Calu3 (cell line): ENCODE results near the gene PPM1H. TPM values are rescaled to one million over a fixed set of nuclear protein-coding genes. Genes with fewer than 3 reads are reported as not detected.

Experiments
- BruUV-seq: library from RNA; stranded (reverse); fragments of 400-500 nt; replicated peaks from 2 replicates; lab custom pipeline; 2021; lab: Mats Ljungman, UMichigan
- CTCF ChIA-PET: fragments of 300-600 bp; sonication (Branson Sonifier 250); formaldehyde crosslinking; loops from one replicate; lab custom pipeline; 2022; ENCODE audit warnings: antibody characterized with exemption; lab: Charles Lee
- DNase-seq: peaks from one replicate; pipeline ENCODE4 v3.0.0; 2022
- H3K27ac Mint-ChIP-seq: one replicate; pipeline ENCODE4 v1.8.0; 2022; ENCODE audit warnings: mixed read lengths; ENCODE audit not compliant: unreplicated experiment
- H3K27me3 Mint-ChIP-seq: one replicate; pipeline ENCODE4 v1.8.0; 2022; ENCODE audit warnings: mixed read lengths; ENCODE audit not compliant: unreplicated experiment
- H3K36me3 Mint-ChIP-seq: one replicate; pipeline ENCODE4 v1.8.0; 2022; ENCODE audit warnings: mild to moderate bottlenecking, moderate library complexity, mixed read lengths; ENCODE audit not compliant: insufficient read depth, unreplicated experiment
- H3K4me1 Mint-ChIP-seq: one replicate; pipeline ENCODE4 v1.8.0; 2022; ENCODE audit warnings: mild to moderate bottlenecking, low read depth, mixed read lengths; ENCODE audit not compliant: unreplicated experiment
- H3K4me3 Mint-ChIP-seq: one replicate; pipeline ENCODE4 v1.8.0; 2022; ENCODE audit warnings: mild to moderate bottlenecking, low read depth, moderate library complexity, mixed read lengths; ENCODE audit not compliant: unreplicated experiment
- H3K9me3 Mint-ChIP-seq: one replicate; pipeline ENCODE4 v1.8.0; 2022; ENCODE audit warnings: low read depth, mixed read lengths; ENCODE audit not compliant: unreplicated experiment
- CTCF ChIP-seq: fragments of 200-600 bp; IDR thresholded peaks from one replicate; pipeline ENCODE4 v1.8.0; 2022; ENCODE audit warnings: antibody characterized with exemption; ENCODE audit not compliant: unreplicated experiment
- intact Hi-C: fragments of 100-400 bp; cut with micrococcal nuclease; formaldehyde crosslinking; loops from one replicate; pipeline ENCODE4 v1.10.0; 2022; ENCODE audit not compliant: unreplicated experiment
- total RNA-seq: library from RNA; stranded (reverse); gene quantifications from 2 replicates; pipeline ENCODE4 v1.2.3, GENCODE V29; 2022

Gene PPM1H
- total RNA-seq, 1 experiment from 2014 or later: 36.7 TPM

- intact Hi-C loops: no loop called here
- Mint-ChIP-seq H3K36me3 (peaks cover 10% of the 10 kb centered on the region), H3K4me3 (no peak overlapping the region), H3K27ac (no peak overlapping the region), H3K4me1 (peaks cover 39% of the 10 kb centered on the region), H3K27me3 (no peaks in the 10 kb centered on the region), H3K9me3 (no peaks in the 10 kb centered on the region)
- no TSS peak for BruUV-seq
- CTCF ChIA-PET: interaction anchor here (1.1 kb wide), 1 partner anchor 64 kb away, joined by 3 read pairs; no protein-coding TSS in a partner anchor
- no peak for TF ChIP-seq CTCF
- no peak for DNase-seq
Observed at GRCh38 chr12:62738105-62738504, 196.8 kb downstream of the PPM1H start.

DNA sequence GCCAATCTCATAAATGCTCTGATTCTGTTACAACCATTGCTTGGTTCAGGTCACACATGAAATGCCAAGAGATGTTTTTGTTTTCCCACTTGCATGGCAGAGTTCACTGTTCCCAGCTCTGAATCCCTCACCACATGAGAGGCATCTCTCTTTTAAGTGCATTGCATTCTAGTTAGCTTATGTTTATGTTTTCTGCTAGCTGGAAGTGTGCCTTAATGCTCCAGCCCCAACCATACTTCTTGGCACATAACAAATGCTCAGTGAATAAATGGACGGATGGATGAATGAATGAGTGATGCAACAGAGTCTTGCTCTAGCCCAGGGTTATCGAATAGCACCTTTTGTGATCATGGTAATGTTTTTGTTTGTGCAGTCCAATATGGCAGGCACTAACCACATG lies 197.3 kb downstream of the PPM1H start:
- Mint-ChIP-seq H3K4me1 (peaks cover 39% of the 10 kb centered on the region), H3K27me3 (no peaks in the 10 kb centered on the region), H3K36me3 (peaks cover 15% of the 10 kb centered on the region), H3K4me3 (no peak overlapping the region), H3K9me3 (no peaks in the 10 kb centered on the region), H3K27ac (no peak overlapping the region)
- no peak for DNase-seq
- CTCF ChIA-PET: interaction anchor here (1.1 kb wide), 1 partner anchor 64 kb away, joined by 3 read pairs; no protein-coding TSS in a partner anchor
- no peak for TF ChIP-seq CTCF
- intact Hi-C loops: no loop called here
- BruUV-seq: no TSS peak

- no peak for TF ChIP-seq CTCF
- BruUV-seq: no TSS peak
- no peak overlapping the region for H3K4me3 Mint-ChIP-seq
- peaks cover 42% of the 10 kb centered on the region for H3K4me1 Mint-ChIP-seq
- CTCF ChIA-PET: interaction anchor here (0.7 kb wide), 1 partner anchor 34 kb away, joined by 3 read pairs; no protein-coding TSS in a partner anchor
- peaks cover 16% of the 10 kb centered on the region for H3K36me3 Mint-ChIP-seq
- no peaks in the 10 kb centered on the region for H3K27me3 Mint-ChIP-seq
- DNase-seq: no peak
- H3K27ac Mint-ChIP-seq: no peak overlapping the region
- no peaks in the 10 kb centered on the region for H3K9me3 Mint-ChIP-seq
- intact Hi-C loops: no loop called here
Observed at GRCh38 chr12:62737188-62737587, 197.8 kb downstream of the PPM1H start.

GRCh38 chr12:62736596-62736995 lies 198.4 kb downstream of the PPM1H start:
- peaks cover 47% of the 10 kb centered on the region for H3K4me1 Mint-ChIP-seq
- intact Hi-C loops: no loop called here
- H3K27ac Mint-ChIP-seq: no peak overlapping the region
- CTCF ChIA-PET: interaction anchor here (0.7 kb wide), 2 partner anchors 34 to 157 kb away, joined by 3 read pairs; no protein-coding TSS in a partner anchor
- peaks cover 21% of the 10 kb centered on the region for H3K36me3 Mint-ChIP-seq
- no peak for DNase-seq
- H3K4me3 Mint-ChIP-seq: no peak overlapping the region
- TF ChIP-seq CTCF: no peak
- H3K9me3 Mint-ChIP-seq: no peaks in the 10 kb centered on the region
- no peaks in the 10 kb centered on the region for H3K27me3 Mint-ChIP-seq
- BruUV-seq: no TSS peak
